HS-27A (cell line): ENCODE data around the gene TAOK1.

Source experiments
- DNase-seq: peaks from one replicate; pipeline ENCODE4 v3.0.0-alpha.2; 2012; ENCODE audit warnings: low read depth, missing footprints

TAOK1 gene

GRCh38 chr17:29595107-29595942 is 205.2 kb downstream of the TAOK1 start:
- DNase-seq = no peak

GRCh38 chr17:29595943-29596774 is 206.0 kb downstream of the TAOK1 start:
- DNase-seq = no peak

- DNase-seq = no peak
Measured at GRCh38 chr17:29596811-29597210, 206.6 kb downstream of the TAOK1 start.

- no peak for DNase-seq
Measured at GRCh38 chr17:29597361-29598172, 207.4 kb downstream of the TAOK1 start.
